Progenitor cell of endocrine pancreas (in vitro differentiated cells): ENCODE data around the gene NDUFS4. TPM values are rescaled to one million over a fixed set of nuclear protein-coding genes. Genes with fewer than 3 reads are reported as not detected.

ENCODE experiments used
- DNase-seq: peaks from one replicate; pipeline ENCODE4 v3.0.0; 2021; ENCODE audit warnings: low spot score; ENCODE audit not compliant: unreplicated experiment
- H3K27ac Mint-ChIP-seq: 2 replicates; pipeline ENCODE4 v1.8.0; 2021; ENCODE audit warnings: mild to moderate bottlenecking, moderate library complexity, mixed read lengths
- H3K27me3 Mint-ChIP-seq: 2 replicates; pipeline ENCODE4 v1.8.0; 2021; ENCODE audit warnings: mixed read lengths
- H3K36me3 Mint-ChIP-seq: 2 replicates; pipeline ENCODE4 v1.8.0; 2022; ENCODE audit warnings: mixed read lengths; ENCODE audit not compliant: insufficient read depth
- H3K4me1 Mint-ChIP-seq: 2 replicates; pipeline ENCODE4 v1.8.0; 2021; ENCODE audit warnings: low read depth, mixed read lengths
- H3K4me3 Mint-ChIP-seq: 2 replicates; pipeline ENCODE4 v1.8.0; 2021; ENCODE audit warnings: low read depth, mild to moderate bottlenecking, moderate library complexity, mixed read lengths
- H3K9me3 Mint-ChIP-seq: 2 replicates; pipeline ENCODE4 v1.8.0; 2021; ENCODE audit warnings: low read depth, mixed read lengths
- total RNA-seq: library from RNA; stranded (reverse); gene quantifications from 2 replicates; pipeline ENCODE4 v1.2.1, GENCODE V29; 2021
- TF ChIP-seq, protein P1 (sequence below): fragments of 200-600 bp; sonication (generic); IDR thresholded peaks from one replicate; pipeline ENCODE4 v1.5.0; 2021; ENCODE audit warnings: antibody characterized with exemption, mild to moderate bottlenecking; ENCODE audit not compliant: unreplicated experiment

NDUFS4 gene
- total RNA-seq, 1 donor from 2014 or later, result 62.7 TPM

DNA sequence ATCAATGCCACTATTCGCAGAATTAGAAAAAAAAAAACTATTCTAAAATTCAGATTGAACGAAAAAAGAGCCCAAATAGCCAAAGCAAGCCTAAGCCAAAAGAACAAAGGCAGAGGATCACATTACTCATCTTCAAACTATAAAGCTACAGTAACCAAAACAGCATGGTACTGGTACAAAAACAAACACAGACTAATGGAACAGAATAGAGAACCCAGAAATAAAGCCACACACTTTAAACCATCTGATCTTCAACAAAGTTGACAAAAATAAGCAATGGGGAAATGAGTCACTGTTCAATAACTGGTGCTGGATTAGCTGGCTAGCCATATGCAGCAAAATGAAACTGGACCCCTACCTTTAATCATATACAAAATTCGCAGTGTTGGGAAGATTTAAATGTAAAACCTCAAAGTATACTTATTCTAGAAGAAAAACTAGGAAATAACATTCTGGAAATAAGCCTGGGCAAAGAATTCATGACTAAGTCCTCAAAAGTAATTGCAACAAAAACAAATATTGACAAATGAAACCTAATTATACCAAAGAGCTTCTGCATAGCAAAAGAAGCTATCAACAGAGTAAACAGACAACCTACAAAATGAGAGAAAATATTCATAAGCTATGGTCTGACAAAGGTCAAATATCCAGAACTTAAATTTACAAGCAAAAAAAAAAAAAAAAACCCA, 153.7 kb downstream of the NDUFS4 start:
- H3K9me3 Mint-ChIP-seq, result peaks cover 35% of the 10 kb centered on the region

DNA sequence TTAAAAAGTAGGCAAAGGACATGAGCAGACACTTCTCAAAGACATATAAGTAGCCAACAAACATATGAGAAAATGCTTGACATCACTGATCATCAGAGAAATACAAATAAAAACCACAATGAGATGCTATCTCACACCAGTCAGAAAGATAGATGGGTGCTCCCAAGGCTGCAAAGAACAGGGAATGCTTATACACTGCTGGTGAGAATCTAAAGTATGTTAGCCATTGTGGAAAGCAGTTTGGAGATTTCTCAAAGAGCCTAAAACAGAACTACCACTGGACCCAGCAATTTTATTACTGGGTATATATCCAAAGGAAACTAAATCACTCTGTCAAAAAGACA, 154.2 kb downstream of the NDUFS4 start:
- Mint-ChIP-seq H3K9me3 (peaks cover 38% of the 10 kb centered on the region), H3K36me3 (no peaks in the 10 kb centered on the region), H3K27ac (no peak overlapping the region), H3K27me3 (no peaks in the 10 kb centered on the region), H3K4me1 (peaks cover 5% of the 10 kb centered on the region), H3K4me3 (no peak overlapping the region)
- DNase-seq, result no peak
- TF ChIP-seq, protein P1, sequence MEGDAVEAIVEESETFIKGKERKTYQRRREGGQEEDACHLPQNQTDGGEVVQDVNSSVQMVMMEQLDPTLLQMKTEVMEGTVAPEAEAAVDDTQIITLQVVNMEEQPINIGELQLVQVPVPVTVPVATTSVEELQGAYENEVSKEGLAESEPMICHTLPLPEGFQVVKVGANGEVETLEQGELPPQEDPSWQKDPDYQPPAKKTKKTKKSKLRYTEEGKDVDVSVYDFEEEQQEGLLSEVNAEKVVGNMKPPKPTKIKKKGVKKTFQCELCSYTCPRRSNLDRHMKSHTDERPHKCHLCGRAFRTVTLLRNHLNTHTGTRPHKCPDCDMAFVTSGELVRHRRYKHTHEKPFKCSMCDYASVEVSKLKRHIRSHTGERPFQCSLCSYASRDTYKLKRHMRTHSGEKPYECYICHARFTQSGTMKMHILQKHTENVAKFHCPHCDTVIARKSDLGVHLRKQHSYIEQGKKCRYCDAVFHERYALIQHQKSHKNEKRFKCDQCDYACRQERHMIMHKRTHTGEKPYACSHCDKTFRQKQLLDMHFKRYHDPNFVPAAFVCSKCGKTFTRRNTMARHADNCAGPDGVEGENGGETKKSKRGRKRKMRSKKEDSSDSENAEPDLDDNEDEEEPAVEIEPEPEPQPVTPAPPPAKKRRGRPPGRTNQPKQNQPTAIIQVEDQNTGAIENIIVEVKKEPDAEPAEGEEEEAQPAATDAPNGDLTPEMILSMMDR, result no peak

More for the DNA sequence above, 153.7 kb downstream of the NDUFS4 start:
- H3K27me3 Mint-ChIP-seq, result no peaks in the 10 kb centered on the region
- no peak overlapping the region for H3K27ac Mint-ChIP-seq
- peaks cover 5% of the 10 kb centered on the region for H3K4me1 Mint-ChIP-seq
- TF ChIP-seq, protein P1, result no peak
- no peaks in the 10 kb centered on the region for H3K36me3 Mint-ChIP-seq
- no peak overlapping the region for H3K4me3 Mint-ChIP-seq
- DNase-seq, result no peak

DNA sequence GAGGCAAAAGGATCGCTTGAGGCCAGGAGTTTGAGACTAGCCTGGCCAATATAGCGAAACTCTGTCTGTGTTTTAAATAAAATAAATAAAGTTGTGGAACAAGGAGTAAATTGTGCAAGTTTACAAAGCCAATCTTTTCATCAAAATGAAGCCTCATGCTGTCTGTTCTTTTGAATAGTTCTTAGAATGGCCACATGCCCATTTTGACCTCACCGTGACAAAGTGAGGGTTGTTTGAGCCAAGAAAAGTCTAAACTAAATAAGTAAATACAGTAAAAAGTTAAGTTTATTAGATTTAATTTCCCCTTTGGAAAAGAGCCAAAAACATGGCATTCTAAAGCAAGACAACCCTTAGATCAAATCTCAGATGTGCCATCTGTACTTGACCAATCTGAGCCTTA, 165.7 kb downstream of the NDUFS4 start:
- Mint-ChIP-seq H3K4me1 (no peaks in the 10 kb centered on the region), H3K27ac (no peak overlapping the region), H3K36me3 (no peaks in the 10 kb centered on the region), H3K9me3 (no peaks in the 10 kb centered on the region), H3K27me3 (no peaks in the 10 kb centered on the region), H3K4me3 (no peak overlapping the region)
- DNase-seq, result no peak
- TF ChIP-seq, protein P1, result no peak

DNA sequence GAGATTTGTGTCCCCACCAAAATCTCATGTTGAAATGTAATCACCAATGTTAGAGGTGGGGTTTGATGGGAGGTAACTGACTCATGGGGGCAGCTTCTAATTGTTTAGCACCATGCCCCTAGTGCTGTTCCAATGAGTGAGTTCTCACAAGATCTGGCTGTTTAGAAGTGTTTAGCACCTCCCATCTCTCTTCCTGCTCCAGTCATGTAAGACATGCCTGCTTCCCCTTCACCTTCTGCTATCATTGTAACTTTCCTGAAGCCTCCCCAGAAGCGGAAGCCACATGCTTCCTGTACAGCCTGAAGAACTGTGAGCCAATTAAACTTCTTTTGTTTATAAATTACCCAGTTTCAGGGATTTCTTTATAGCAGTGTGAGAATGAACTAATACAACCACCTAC, 170.5 kb downstream of the NDUFS4 start:
- DNase-seq, result no peak
- Mint-ChIP-seq H3K4me3 (no peak overlapping the region), H3K9me3 (no peaks in the 10 kb centered on the region), H3K36me3 (no peaks in the 10 kb centered on the region), H3K27me3 (no peaks in the 10 kb centered on the region), H3K4me1 (no peaks in the 10 kb centered on the region), H3K27ac (no peak overlapping the region)
- TF ChIP-seq, protein P1, result no peak

Other genes with a start within 250 kb of the NDUFS4 start
- gene FST, start 80.0 kb upstream of the NDUFS4 start, total RNA-seq, result 1.7 and 2.3 TPM in 2 replicates